Epithelial cell of esophagus (primary cell): ENCODE measurements around the gene ZNF385D.

Experiments used
- DNase-seq: peaks from one replicate; pipeline ENCODE4 v3.0.0; 2010; ENCODE audit warnings: low read depth
- H3K4me3 ChIP-seq: 2 replicates; pipeline ENCODE4 v1.5.1; 2011; ENCODE audit warnings: mild to moderate bottlenecking, low read length, control low read depth
- CTCF ChIP-seq: IDR thresholded peaks from 2 replicates; pipeline ENCODE4 v1.5.1; 2011; ENCODE audit warnings: low read depth, mild to moderate bottlenecking, low read length, control low read depth, inconsistent platforms; ENCODE audit not compliant: insufficient read depth; ENCODE audit errors: missing control alignments

ZNF385D gene

GRCh38 chr3:21718161-21718765, 32.7 kb downstream of the ZNF385D start:
- no peak for TF ChIP-seq CTCF
- H3K4me3 ChIP-seq: no peak overlapping the region
- DNase-seq: peak; percentile 97

GRCh38 chr3:21715662-21716061, 35.3 kb downstream of the ZNF385D start:
- no peak for DNase-seq
- no peak for TF ChIP-seq CTCF
- H3K4me3 ChIP-seq: no peak overlapping the region

GRCh38 chr3:21705769-21706168, 45.2 kb downstream of the ZNF385D start:
- TF ChIP-seq CTCF: no peak
- DNase-seq: peak; percentile 78
- H3K4me3 ChIP-seq: no peak overlapping the region

GRCh38 chr3:21704796-21705195, 46.2 kb downstream of the ZNF385D start:
- TF ChIP-seq CTCF: no peak
- DNase-seq: no peak
- no peak overlapping the region for H3K4me3 ChIP-seq

GRCh38 chr3:21703291-21703690, 47.7 kb downstream of the ZNF385D start:
- TF ChIP-seq CTCF: no peak
- H3K4me3 ChIP-seq: no peak overlapping the region
- no peak for DNase-seq

GRCh38 chr3:21697707-21698106, 53.3 kb downstream of the ZNF385D start:
- DNase-seq: no peak
- TF ChIP-seq CTCF: no peak
- no peak overlapping the region for H3K4me3 ChIP-seq

GRCh38 chr3:21694506-21694905, 56.5 kb downstream of the ZNF385D start:
- no peak for DNase-seq
- no peak for TF ChIP-seq CTCF
- no peak overlapping the region for H3K4me3 ChIP-seq
